ENCODE measurements around the gene HOXC9.

DNA sequence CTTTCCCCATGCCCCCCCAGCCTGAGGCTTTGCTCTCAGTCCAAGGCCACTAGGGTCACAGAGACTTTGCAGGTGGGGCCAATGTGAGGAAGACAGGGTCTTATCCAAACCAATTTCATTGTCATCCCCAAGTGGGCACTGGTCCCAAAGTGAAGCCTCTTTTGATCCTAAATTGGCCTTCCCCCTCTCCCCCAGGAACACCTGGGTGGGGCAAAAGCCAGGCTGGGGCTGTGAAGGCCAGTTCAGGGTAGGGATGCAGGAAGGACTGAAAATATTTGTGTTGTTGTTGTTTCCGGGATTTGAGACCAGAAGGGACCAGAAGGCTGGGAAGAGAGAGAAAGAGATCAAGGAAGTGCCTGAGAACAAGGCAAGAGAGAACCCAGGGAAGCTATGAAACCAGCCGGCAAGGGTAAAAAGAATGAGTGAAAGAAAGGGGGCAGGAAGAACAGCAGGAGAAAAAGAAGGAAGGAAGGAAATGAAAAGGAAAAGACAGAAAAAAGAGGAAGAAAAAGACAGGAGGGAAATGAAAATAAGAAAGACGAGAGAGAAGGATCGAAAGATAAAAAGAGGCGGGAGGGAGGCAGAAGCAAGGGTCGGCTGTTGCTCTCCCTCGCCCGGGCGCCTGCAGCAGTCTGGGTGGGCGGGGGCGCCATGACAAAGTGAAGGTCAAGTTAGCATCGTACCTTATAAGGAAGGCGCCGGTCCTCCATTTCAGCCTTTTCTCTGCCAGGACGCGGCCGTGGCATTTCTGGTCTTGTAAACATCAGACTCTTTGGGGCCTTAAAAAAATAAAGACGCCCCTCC lies 34.5 kb upstream of the HOXC9 start:
- no peak for TF ChIP-seq FOXS1 (CRISPR knock-in tag; IDR thresholded peaks at IDR 0.05)
- TF ChIP-seq JUN (IDR thresholded peaks at IDR 0.05): no peak
- no peak for TF ChIP-seq CTCF (IDR thresholded peaks at IDR 0.05)
